CD4-positive, alpha-beta T cell treated with Interleukin-15 for 4 hours (primary cell): ENCODE results near the gene SEPTIN3.
A peak's percentile ranks its signal among the peaks of the same experiment; 100 is the strongest.

Source experiments
- DNase-seq: peaks from one replicate; pipeline ENCODE4 v3.0.0-alpha.2; 2020; ENCODE audit warnings: low spot score

The SEPTIN3 gene

GRCh38 chr22:41969110-41969646, at the start of gene SEPTIN3:
TSS of gene SEPTIN3 (plus strand) at chr22:41969443. CDS start at chr22:41971493, 2,050 bp downstream.
- no peak for DNase-seq

GRCh38 chr22:41920271-41920976, 48.8 kb upstream of the SEPTIN3 start:
- DNase-seq, result no peak

GRCh38 chr22:41922328-41922727, 46.9 kb upstream of the SEPTIN3 start:
- no peak for DNase-seq

- no peak for DNase-seq
Observed at GRCh38 chr22:41922940-41923594, 46.2 kb upstream of the SEPTIN3 start.

GRCh38 chr22:41923595-41924276, 45.5 kb upstream of the SEPTIN3 start:
- no peak for DNase-seq

GRCh38 chr22:41925783-41926460, 43.3 kb upstream of the SEPTIN3 start:
- DNase-seq, result peak; percentile 76

- DNase-seq, result no peak
Observed at GRCh38 chr22:41927813-41928212, 41.4 kb upstream of the SEPTIN3 start.

GRCh38 chr22:41928593-41929417, 40.4 kb upstream of the SEPTIN3 start:
- DNase-seq, result no peak

GRCh38 chr22:41929418-41929810, 39.8 kb upstream of the SEPTIN3 start:
- DNase-seq, result no peak

- DNase-seq, result no peak
Observed at GRCh38 chr22:41931701-41932269, 37.5 kb upstream of the SEPTIN3 start.

- DNase-seq, result no peak
Observed at GRCh38 chr22:41932353-41932752, 36.9 kb upstream of the SEPTIN3 start.

GRCh38 chr22:41933411-41934177, 35.6 kb upstream of the SEPTIN3 start:
- DNase-seq, result no peak

- no peak for DNase-seq
Observed at GRCh38 chr22:41934284-41935014, 34.8 kb upstream of the SEPTIN3 start.

- DNase-seq, result no peak
Observed at GRCh38 chr22:41935015-41935351, 34.3 kb upstream of the SEPTIN3 start.

GRCh38 chr22:41935509-41935908, 33.7 kb upstream of the SEPTIN3 start:
- DNase-seq, result no peak

GRCh38 chr22:41936894-41937169, 32.4 kb upstream of the SEPTIN3 start:
- no peak for DNase-seq

- peak; percentile 96 for DNase-seq
Observed at GRCh38 chr22:41939981-41940831, 29.0 kb upstream of the SEPTIN3 start.

- DNase-seq, result peak; percentile 88
Observed at GRCh38 chr22:41940832-41941765, 28.1 kb upstream of the SEPTIN3 start.
